Muscle layer of duodenum (tissue), 2 donors: Measurements from ENCODE around the gene ARHGEF3.

Source experiments
- H3K27ac ChIP-seq: one replicate; pipeline ENCODE4 v1.7.0; 2013; ENCODE audit warnings: mild to moderate bottlenecking, low read length
- H3K27me3 ChIP-seq: one replicate; pipeline ENCODE4 v1.7.0; 2013; ENCODE audit warnings: low read depth, mild to moderate bottlenecking, control low read depth, low read length
- H3K36me3 ChIP-seq, 2 donors: one replicate each; pipeline ENCODE4 v1.7.0; 2013; ENCODE audit warnings: low read length in 2 of 2, control low read depth in 1 of 2, mild to moderate bottlenecking in 1 of 2; ENCODE audit not compliant: insufficient read depth in 2 of 2, control insufficient read depth in 1 of 2
- H3K4me1 ChIP-seq, 2 donors: one replicate each; pipeline ENCODE4 v1.7.0; 2013; ENCODE audit warnings: low read length in 2 of 2, mild to moderate bottlenecking in 2 of 2, control low read depth in 1 of 2, moderate library complexity in 1 of 2; ENCODE audit not compliant: insufficient read depth in 2 of 2, control insufficient read depth in 1 of 2
- H3K4me3 ChIP-seq, 2 donors: one replicate each; pipeline ENCODE4 v1.7.0; 2013; ENCODE audit warnings: low read length in 2 of 2, low read depth in 1 of 2, mild to moderate bottlenecking in 1 of 2
- H3K9me3 ChIP-seq, 2 donors: one replicate each; pipeline ENCODE4 v1.7.0; 2013; ENCODE audit warnings: low read length in 2 of 2, control low read depth in 1 of 2, mild to moderate bottlenecking in 1 of 2; ENCODE audit not compliant: control insufficient read depth in 1 of 2
- donor health status: healthy.

ARHGEF3 gene

GRCh38 chr3:56802790-56803189 lies 1.0 kb upstream of the ARHGEF3 start:
- Histone ChIP-seq H3K36me3 (no peaks in the 10 kb centered on the region), H3K4me1 (peaks cover 0 to 30% of the 10 kb centered on the region in 2 donors), H3K9me3 (no peaks in the 10 kb centered on the region), H3K4me3 (peak overlapping the region in 1 of 2 donors; percentile 88), H3K27ac (no peak overlapping the region), H3K27me3 (no peaks in the 10 kb centered on the region)

- Histone ChIP-seq H3K4me3 (peak overlapping the region; percentile 85 to 88), H3K9me3 (no peaks in the 10 kb centered on the region), H3K27me3 (no peaks in the 10 kb centered on the region), H3K27ac (no peak overlapping the region), H3K36me3 (no peaks in the 10 kb centered on the region), H3K4me1 (peaks cover 0 to 30% of the 10 kb centered on the region in 2 donors)
Measured at GRCh38 chr3:56802378-56802745, 613 bp upstream of the ARHGEF3 start.

GRCh38 chr3:56800832-56801661 lies 702 bp downstream of the ARHGEF3 start:
- H3K4me3 ChIP-seq = peak overlapping the region; percentile 85 to 88
- H3K27me3 ChIP-seq = no peaks in the 10 kb centered on the region
- H3K27ac ChIP-seq = peak overlapping the region; percentile 10
- H3K9me3 ChIP-seq = no peaks in the 10 kb centered on the region
- peaks cover 0 to 30% of the 10 kb centered on the region in 2 donors for H3K4me1 ChIP-seq
- no peaks in the 10 kb centered on the region for H3K36me3 ChIP-seq

GRCh38 chr3:56800130-56800831 lies 1.5 kb downstream of the ARHGEF3 start:
- peak overlapping the region; percentile 85 to 88 for H3K4me3 ChIP-seq
- H3K36me3 ChIP-seq = no peaks in the 10 kb centered on the region
- H3K9me3 ChIP-seq = no peaks in the 10 kb centered on the region
- H3K27me3 ChIP-seq = no peaks in the 10 kb centered on the region
- H3K4me1 ChIP-seq = peaks cover 0 to 30% of the 10 kb centered on the region in 2 donors
- H3K27ac ChIP-seq = peak overlapping the region; percentile 52

- Histone ChIP-seq H3K36me3 (no peaks in the 10 kb centered on the region), H3K27ac (peak overlapping the region; percentile 52), H3K9me3 (no peaks in the 10 kb centered on the region), H3K4me1 (peaks cover 0 to 30% of the 10 kb centered on the region in 2 donors), H3K4me3 (peak overlapping the region; percentile 50 to 88), H3K27me3 (no peaks in the 10 kb centered on the region)
Measured at GRCh38 chr3:56799251-56799882, 2.4 kb downstream of the ARHGEF3 start.

GRCh38 chr3:56796996-56797395 lies 4.8 kb downstream of the ARHGEF3 start:
- Histone ChIP-seq H3K27me3 (no peaks in the 10 kb centered on the region), H3K4me3 (no peak overlapping the region), H3K9me3 (no peaks in the 10 kb centered on the region), H3K27ac (no peak overlapping the region), H3K36me3 (no peaks in the 10 kb centered on the region), H3K4me1 (peaks cover 0 to 25% of the 10 kb centered on the region in 2 donors)

- H3K36me3 ChIP-seq = no peaks in the 10 kb centered on the region
- H3K9me3 ChIP-seq = no peaks in the 10 kb centered on the region
- H3K27ac ChIP-seq = no peak overlapping the region
- H3K4me1 ChIP-seq = peaks cover 0 to 19% of the 10 kb centered on the region in 2 donors
- H3K4me3 ChIP-seq = no peak overlapping the region
- H3K27me3 ChIP-seq = no peaks in the 10 kb centered on the region
Measured at GRCh38 chr3:56796202-56796601, 5.5 kb downstream of the ARHGEF3 start.

GRCh38 chr3:56795829-56796185 lies 5.9 kb downstream of the ARHGEF3 start:
- no peaks in the 10 kb centered on the region for H3K36me3 ChIP-seq
- H3K27me3 ChIP-seq = no peaks in the 10 kb centered on the region
- H3K4me3 ChIP-seq = no peak overlapping the region
- H3K27ac ChIP-seq = no peak overlapping the region
- no peaks in the 10 kb centered on the region for H3K9me3 ChIP-seq
- peaks cover 0 to 15% of the 10 kb centered on the region in 2 donors for H3K4me1 ChIP-seq

- Histone ChIP-seq H3K4me1 (peaks cover 0 to 10% of the 10 kb centered on the region in 2 donors), H3K27me3 (no peaks in the 10 kb centered on the region), H3K9me3 (no peaks in the 10 kb centered on the region), H3K27ac (no peak overlapping the region), H3K36me3 (no peaks in the 10 kb centered on the region), H3K4me3 (no peak overlapping the region)
Measured at GRCh38 chr3:56795097-56795828, 6.5 kb downstream of the ARHGEF3 start.

- no peak overlapping the region for H3K27ac ChIP-seq
- H3K4me1 ChIP-seq = peaks cover 0 to 14% of the 10 kb centered on the region in 2 donors
- no peaks in the 10 kb centered on the region for H3K36me3 ChIP-seq
- H3K4me3 ChIP-seq = no peak overlapping the region
- no peaks in the 10 kb centered on the region for H3K27me3 ChIP-seq
- no peaks in the 10 kb centered on the region for H3K9me3 ChIP-seq
Measured at GRCh38 chr3:56792193-56792592, 9.6 kb downstream of the ARHGEF3 start.
